Breast epithelium (tissue), 4 donors: ENCODE measurements around the gene PRR4. TPM values are rescaled to one million over a fixed set of nuclear protein-coding genes. Genes with fewer than 3 reads are reported as not detected.

Source experiments
- DNase-seq, 2 donors: peaks; one replicate each; pipeline ENCODE4 v3.0.0-alpha.2; 2019; ENCODE audit warnings: low spot score in 2 of 2
- H3K27ac ChIP-seq, 2 donors: fragments of 200-600 bp; sonication (generic) in 1 of 2; one replicate each; pipeline ENCODE4 v1.5.1; 2016 to 2019; ENCODE audit warnings: mild to moderate bottlenecking in 1 of 2
- H3K27me3 ChIP-seq, 2 donors: fragments of 200-600 bp; sonication (generic) in 1 of 2; one replicate each; pipeline versions ENCODE4 v1.5.1 to v1.6.0; 2017 to 2019; ENCODE audit warnings: control low read depth in 1 of 2, mild to moderate bottlenecking in 1 of 2
- H3K36me3 ChIP-seq: fragments of 200-600 bp; one replicate; pipeline ENCODE4 v1.5.1; 2019
- H3K4me1 ChIP-seq, 2 donors: fragments of 200-600 bp; sonication (generic); one replicate each; pipeline ENCODE4 v1.5.1; 2016 to 2019; ENCODE audit warnings: control low read depth in 1 of 2
- H3K4me3 ChIP-seq, 3 donors: fragments of 200-600 bp; sonication (generic); 1 replicate in 2 of 3; 2 replicates in 1 of 3; pipeline ENCODE4 v1.5.1; 2016 to 2019; ENCODE audit warnings: mild to moderate bottlenecking in 3 of 3, moderate library complexity in 2 of 3
- H3K9me3 ChIP-seq, 2 donors: fragments of 200-600 bp; sonication (generic) in 1 of 2; one replicate each; pipeline ENCODE4 v1.5.1; 2016 to 2019; ENCODE audit warnings: control low read depth in 1 of 2
- POLR2A ChIP-seq: fragments of 450-650 bp; IDR thresholded peaks from one replicate; pipeline ENCODE4 v1.6.1; 2016; ENCODE audit warnings: antibody characterized with exemption, mild to moderate bottlenecking, moderate library complexity
- POLR2AphosphoS5 ChIP-seq, 3 donors: sonication (generic); formaldehyde crosslinking; IDR thresholded peaks; one replicate each; pipeline ENCODE4 v1.6.1; 2017; ENCODE audit warnings: antibody characterized with exemption in 3 of 3
- intact Hi-C: fragments of 100-400 bp; cut with DNase I; formaldehyde crosslinking; loops from one replicate; pipeline ENCODE4 v1.15.1; 2023; ENCODE audit warnings: low total_unique reads
- total RNA-seq, 3 donors: library from RNA; depleted of rRNA; stranded (reverse); fragments of >200 nt; gene quantifications; one replicate each; pipeline ENCODE4 v1.1.0, GENCODE V29; 2016
- TF ChIP-seq, protein P1 (sequence below), 3 donors: fragments of 450-650 bp; IDR thresholded peaks; one replicate each; pipeline ENCODE4 v1.5.1; 2016 to 2017; ENCODE audit warnings: antibody characterized with exemption in 3 of 3, mild to moderate bottlenecking in 3 of 3, moderate library complexity in 3 of 3

PRR4 gene
- total RNA-seq, 3 donors from 2014 or later = 2.4 to 18.0 (median 10.0) TPM

DNA sequence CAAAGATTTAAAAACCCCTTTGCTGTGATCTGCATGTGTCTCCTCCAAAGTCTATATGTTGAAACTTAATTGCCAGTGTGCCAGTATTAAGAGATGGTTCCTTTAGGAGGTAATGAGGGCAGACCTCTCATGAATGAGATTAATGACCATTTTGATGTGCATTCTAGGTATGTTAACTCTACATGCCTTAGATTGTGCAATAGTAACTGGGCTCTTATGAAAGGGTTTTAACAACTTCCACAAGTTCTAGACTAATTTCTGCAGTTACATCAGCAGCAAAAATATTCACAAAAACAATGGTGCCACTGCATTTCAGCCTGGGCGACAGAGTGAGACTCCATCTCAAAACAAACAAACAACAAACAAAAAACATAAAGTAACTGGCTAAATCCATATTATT, 19.3 kb downstream of the PRR4 start:
- no peak for TF ChIP-seq POLR2A
- no peak for TF ChIP-seq POLR2AphosphoS5 (IDR thresholded peaks at IDR 0.05)
- TF ChIP-seq, protein P1, sequence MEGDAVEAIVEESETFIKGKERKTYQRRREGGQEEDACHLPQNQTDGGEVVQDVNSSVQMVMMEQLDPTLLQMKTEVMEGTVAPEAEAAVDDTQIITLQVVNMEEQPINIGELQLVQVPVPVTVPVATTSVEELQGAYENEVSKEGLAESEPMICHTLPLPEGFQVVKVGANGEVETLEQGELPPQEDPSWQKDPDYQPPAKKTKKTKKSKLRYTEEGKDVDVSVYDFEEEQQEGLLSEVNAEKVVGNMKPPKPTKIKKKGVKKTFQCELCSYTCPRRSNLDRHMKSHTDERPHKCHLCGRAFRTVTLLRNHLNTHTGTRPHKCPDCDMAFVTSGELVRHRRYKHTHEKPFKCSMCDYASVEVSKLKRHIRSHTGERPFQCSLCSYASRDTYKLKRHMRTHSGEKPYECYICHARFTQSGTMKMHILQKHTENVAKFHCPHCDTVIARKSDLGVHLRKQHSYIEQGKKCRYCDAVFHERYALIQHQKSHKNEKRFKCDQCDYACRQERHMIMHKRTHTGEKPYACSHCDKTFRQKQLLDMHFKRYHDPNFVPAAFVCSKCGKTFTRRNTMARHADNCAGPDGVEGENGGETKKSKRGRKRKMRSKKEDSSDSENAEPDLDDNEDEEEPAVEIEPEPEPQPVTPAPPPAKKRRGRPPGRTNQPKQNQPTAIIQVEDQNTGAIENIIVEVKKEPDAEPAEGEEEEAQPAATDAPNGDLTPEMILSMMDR (IDR thresholded peaks at IDR 0.05) = no peak
- no peak for DNase-seq
- H3K27me3 ChIP-seq = no peaks in the 10 kb centered on the region
- H3K36me3 ChIP-seq = no peaks in the 10 kb centered on the region
- H3K4me1 ChIP-seq = no peaks in the 10 kb centered on the region
- intact Hi-C loops = no loop called here
- H3K4me3 ChIP-seq = no peak overlapping the region
- H3K9me3 ChIP-seq = no peaks in the 10 kb centered on the region
- H3K27ac ChIP-seq = no peak overlapping the region

DNA sequence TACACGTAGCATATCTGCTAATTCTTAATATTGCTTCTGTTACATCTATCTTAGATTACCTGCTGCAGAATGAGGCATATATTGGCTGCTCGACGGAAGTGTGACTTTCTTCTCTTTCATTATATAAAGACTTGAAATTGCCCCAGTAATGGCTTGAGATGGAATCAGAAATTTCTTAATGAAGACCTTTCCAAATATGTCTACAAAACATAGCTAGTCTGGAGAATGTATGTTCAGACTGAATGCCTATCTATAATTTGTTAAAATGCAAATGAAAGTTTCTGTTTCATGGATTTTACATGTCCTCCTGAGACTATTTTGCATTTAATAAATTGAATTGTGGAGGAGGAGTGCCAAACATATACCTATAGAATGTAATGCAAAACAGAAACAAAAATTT, 23.0 kb downstream of the PRR4 start, which contains the start of gene TAS2R10:
TAS2R10 (minus strand) TSS at position 101 of the 400 bp plus-strand sequence; CDS start at position 12, 89 bp downstream.
- intact Hi-C loops = no loop called here
- TF ChIP-seq POLR2AphosphoS5 (IDR thresholded peaks at IDR 0.05) (no peak), POLR2A (no peak)
- TF ChIP-seq, protein P1 (IDR thresholded peaks at IDR 0.05) = no peak
- Histone ChIP-seq H3K36me3 (no peaks in the 10 kb centered on the region), H3K4me3 (no peak within 1 kb of the TSS), H3K27ac (no peak within 1 kb of the TSS), H3K27me3 (no peaks in the 10 kb centered on the region), H3K9me3 (no peaks in the 10 kb centered on the region), H3K4me1 (no peaks in the 10 kb centered on the region)
- DNase-seq = no peak

DNA sequence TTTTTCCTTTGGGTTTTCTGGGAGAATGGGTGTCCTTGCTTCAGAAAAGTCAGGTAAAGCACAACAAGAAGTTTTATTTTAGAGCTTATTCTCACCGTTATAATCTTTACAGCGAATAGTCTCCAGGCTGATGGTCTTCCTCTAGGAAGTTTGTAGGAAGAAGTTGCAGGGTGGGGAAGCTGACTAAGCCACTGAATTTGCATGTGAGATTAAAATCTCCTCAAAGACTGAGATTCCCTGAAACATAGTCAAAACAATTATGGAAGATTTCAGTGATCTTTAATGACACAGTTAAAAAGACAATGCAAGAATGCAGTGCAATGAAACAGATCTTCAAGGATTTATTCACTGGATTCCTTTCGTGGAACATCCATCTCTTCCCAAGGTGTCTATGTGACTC, 24.3 kb downstream of the PRR4 start:
- no peak for TF ChIP-seq POLR2A
- TF ChIP-seq, protein P1 (IDR thresholded peaks at IDR 0.05) = no peak
- TF ChIP-seq POLR2AphosphoS5 (IDR thresholded peaks at IDR 0.05) = no peak
- Histone ChIP-seq H3K36me3 (no peaks in the 10 kb centered on the region), H3K27me3 (no peaks in the 10 kb centered on the region), H3K4me1 (no peaks in the 10 kb centered on the region), H3K4me3 (no peak overlapping the region), H3K9me3 (no peaks in the 10 kb centered on the region), H3K27ac (no peak overlapping the region)
- intact Hi-C loops = no loop called here
- DNase-seq = no peak

GRCh38 chr12:10811883-10812536, 37.3 kb downstream of the PRR4 start:
- H3K4me1 ChIP-seq = no peaks in the 10 kb centered on the region
- intact Hi-C loops = no loop called here
- no peaks in the 10 kb centered on the region for H3K27me3 ChIP-seq
- no peak overlapping the region for H3K4me3 ChIP-seq
- TF ChIP-seq, protein P1 (IDR thresholded peaks at IDR 0.05) = no peak
- no peak for TF ChIP-seq POLR2A
- no peak for TF ChIP-seq POLR2AphosphoS5 (IDR thresholded peaks at IDR 0.05)
- H3K36me3 ChIP-seq = no peaks in the 10 kb centered on the region
- no peak for DNase-seq
- H3K27ac ChIP-seq = no peak overlapping the region
- no peaks in the 10 kb centered on the region for H3K9me3 ChIP-seq

GRCh38 chr12:10810068-10810467, 39.2 kb downstream of the PRR4 start, which contains the start of gene TAS2R9:
TAS2R9 (minus strand) TSS chr12:10810168; CDS start chr12:10810075, 93 bp downstream.
- Histone ChIP-seq H3K27ac (no peak within 1 kb of the TSS), H3K4me1 (no peaks in the 10 kb centered on the region), H3K27me3 (no peaks in the 10 kb centered on the region), H3K9me3 (no peaks in the 10 kb centered on the region), H3K4me3 (no peak within 1 kb of the TSS), H3K36me3 (no peaks in the 10 kb centered on the region)
- no peak for DNase-seq
- intact Hi-C loops = no loop called here
- TF ChIP-seq, protein P1 (IDR thresholded peaks at IDR 0.05) = no peak
- no peak for TF ChIP-seq POLR2AphosphoS5 (IDR thresholded peaks at IDR 0.05)
- no peak for TF ChIP-seq POLR2A
